GM21515 (cell line): ENCODE measurements around the gene LRRC7.
"Not testable (repeated sequence)": the region's sequence is repeated elsewhere in the genome, so short reads cannot be mapped to it uniquely, and the experiment has no call there.

Experiments used
- ATAC-seq: cut with Tn5 transposase; IDR thresholded peaks from one replicate; pipeline ENCODE4 v1.9.1; 2021; ENCODE audit not compliant: unreplicated experiment

Gene LRRC7

DNA sequence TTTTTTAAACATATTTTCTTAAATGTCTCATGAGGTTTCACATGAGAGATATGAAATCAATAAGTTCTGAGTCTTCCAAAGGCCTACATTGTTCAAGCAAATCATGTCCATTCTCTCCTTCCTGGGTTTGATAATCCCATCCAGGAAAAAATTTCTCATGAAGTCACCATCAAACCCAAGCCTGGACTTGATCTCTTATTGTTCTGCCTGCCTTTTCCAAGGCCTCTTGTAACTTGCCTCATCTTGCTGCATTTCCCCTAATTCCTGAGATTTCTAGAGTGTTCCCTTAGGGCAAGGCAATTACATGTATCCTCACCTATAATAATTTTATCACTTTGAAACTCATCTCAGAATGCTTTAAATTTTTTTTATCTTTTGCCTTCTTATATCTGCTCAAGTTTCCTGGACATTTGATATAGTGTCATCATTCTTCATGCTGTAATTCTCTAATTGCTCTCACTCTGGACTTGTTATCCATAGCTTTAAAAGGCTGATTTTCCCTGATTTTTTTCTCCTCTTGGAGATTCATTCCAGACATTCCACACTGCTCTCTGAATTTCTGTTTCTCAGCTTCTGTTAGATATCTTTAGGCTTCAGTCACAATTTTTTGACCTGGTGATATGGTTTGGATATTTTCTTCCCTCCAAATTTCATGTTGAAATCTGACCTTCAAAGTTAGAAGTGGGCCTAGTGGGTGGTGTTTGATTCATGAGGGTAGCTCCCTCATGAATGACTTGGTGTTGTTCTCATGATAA, 126.4 kb downstream of the LRRC7 start:
- ATAC-seq, result no peak

GRCh38 chr1:69697340-69697739, 129.6 kb downstream of the LRRC7 start:
- ATAC-seq, result no peak

DNA sequence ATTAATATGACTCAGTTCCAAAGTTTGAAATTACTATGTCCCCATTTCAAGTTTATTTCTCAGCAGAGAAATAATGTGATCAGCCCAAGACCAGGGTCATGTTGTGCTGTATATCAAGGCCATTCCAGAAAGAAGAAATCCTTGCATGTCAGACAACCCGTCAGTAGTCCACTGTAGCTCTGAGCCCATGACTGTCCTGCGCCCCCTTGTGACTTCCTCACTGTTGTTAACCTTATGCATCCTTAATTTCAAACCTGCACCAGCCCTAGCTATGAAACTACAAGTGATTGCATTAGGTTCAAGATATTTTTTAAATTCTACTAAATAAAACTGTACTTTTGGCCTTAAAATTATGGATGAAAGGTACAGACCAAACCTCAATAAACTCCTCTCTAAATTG, 133.0 kb downstream of the LRRC7 start:
- ATAC-seq, result no peak

DNA sequence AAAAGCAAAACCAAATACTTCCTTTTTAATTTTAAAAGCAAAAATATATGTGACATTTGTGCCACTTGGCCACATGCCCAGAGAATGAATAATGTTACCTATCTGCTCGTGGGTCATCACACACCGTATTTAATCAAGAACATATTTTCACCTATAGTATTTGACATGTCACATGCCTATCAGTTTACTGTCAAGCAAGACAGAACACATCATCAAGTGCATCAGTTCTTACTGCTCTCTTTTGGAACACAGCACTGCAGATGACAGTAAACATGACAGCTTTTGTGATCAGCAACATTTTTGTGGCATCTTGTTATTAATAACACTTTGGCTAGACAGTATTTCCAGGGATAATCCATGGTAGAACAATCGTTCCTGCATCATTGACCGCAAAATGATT, 134.4 kb downstream of the LRRC7 start:
- ATAC-seq, result no peak

DNA sequence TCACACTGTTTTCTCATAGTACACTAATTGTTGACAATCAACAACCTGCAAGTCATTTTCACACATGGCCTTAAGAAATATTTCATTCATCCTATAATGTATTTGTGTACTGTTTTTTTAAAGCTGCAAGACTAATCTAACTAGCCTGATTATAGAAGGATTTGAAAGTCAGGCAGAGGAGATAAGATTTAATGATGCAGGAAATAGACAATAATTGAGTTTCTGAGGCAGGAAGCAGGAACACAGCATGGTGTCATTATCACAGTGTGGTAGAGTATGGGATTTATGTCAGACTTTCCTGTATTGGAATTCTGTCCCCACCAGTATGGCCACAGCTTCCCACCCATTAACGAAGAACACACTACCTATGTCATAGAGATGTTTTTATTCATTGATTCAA, 138.8 kb downstream of the LRRC7 start:
- ATAC-seq, result no peak

DNA sequence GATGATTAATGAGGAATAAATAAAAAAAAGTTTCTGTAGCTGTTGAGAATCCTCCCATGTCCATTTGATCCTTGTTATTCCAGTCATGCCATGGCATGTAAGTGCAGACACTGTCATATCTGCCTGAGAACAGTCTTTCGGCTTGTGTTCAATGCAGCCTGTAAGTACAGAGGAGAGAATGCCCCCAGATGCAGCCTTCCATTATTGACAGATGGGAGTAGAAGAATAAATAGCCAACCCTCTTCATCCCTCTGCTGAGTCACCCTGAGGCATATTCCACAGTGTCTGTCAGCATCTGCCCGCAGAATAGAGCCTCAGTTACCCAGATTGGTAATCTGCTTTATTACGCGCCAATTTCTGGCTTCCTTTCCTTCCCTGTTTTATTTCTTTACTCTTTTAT, 139.4 kb downstream of the LRRC7 start:
- ATAC-seq, result no peak

GRCh38 chr1:69710484-69711189, 142.9 kb downstream of the LRRC7 start:
- ATAC-seq, result no peak

- no peak for ATAC-seq
These were observed 143.6 kb downstream of the LRRC7 start for GRCh38 chr1:69711190-69711930.

GRCh38 chr1:69717834-69718233, 150.1 kb downstream of the LRRC7 start:
- ATAC-seq, result not testable (repeated sequence)

GRCh38 chr1:69728206-69728605, 160.5 kb downstream of the LRRC7 start:
- no peak for ATAC-seq

GRCh38 chr1:69733061-69733460, 165.3 kb downstream of the LRRC7 start:
- ATAC-seq, result no peak

DNA sequence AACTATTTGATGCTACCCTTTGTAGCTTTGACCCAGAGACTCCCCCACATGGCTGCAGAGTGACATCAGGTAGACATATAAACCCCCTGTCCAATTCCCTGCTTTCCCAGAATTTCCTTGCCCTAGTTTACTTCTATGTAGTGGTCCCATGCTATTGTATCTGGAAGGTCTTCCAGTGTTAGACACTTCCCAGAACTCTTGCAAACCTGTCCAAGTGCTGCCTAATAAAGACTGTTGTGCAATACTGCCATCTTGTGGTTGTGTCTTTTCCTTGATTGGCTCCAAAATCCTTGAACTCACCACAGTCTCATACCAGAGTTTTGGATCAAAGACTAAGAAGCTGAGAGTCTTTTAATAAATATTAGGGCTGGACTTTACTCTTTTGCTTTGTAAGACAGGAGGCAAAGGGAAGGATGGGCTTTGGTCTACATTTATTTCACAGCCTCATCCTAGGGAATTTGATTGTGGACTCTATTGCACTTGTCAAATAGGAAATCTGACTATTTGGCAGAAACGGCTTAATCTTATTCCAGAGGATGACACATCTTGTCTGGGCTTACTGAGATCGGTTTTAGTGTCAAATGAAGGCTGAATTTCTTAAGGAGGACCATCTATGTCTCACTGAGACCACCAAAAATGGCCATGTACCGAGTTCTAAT, 169.9 kb downstream of the LRRC7 start:
- ATAC-seq, result peak; percentile 76

DNA sequence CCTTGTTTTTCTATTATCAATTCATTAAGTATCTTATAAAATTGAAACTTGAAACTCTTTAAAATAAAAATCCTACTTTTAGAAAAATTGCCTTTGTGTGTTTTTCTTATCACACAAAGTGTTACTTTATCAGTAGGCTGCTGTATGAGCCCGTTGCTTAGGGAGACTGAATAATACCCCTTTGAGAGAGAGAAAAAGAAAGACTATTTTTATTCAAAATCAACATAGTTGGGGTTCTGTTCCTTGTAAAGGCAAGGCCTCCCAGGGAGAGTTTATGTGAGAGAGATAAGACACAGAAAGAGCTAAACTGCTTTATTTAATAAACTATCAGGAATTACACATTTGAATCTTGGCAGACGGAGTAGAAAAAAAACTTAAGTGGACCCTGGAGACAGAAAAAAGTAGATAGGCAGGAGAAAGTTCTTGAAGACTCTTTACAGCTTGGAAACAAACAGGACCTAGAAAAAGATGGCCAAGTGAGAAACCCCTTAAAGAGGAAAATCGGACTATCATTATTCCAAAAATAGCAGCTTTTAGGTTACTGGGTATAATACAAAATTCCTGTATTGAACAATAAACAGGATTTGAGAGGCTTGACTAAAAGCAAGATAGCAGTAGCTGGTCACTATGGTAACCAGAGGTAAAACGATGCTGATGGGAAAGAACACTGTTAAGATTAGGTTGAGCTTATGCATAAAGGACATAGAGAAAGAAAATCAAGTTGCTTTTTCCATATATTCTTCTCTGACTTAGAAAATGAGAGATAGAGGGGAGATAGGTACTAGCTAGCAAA, 170.9 kb downstream of the LRRC7 start:
- ATAC-seq, result no peak

- no peak for ATAC-seq
These were observed 171.5 kb downstream of the LRRC7 start for GRCh38 chr1:69739251-69739605.

GRCh38 chr1:69743146-69743545, 175.4 kb downstream of the LRRC7 start:
- ATAC-seq, result no peak

DNA sequence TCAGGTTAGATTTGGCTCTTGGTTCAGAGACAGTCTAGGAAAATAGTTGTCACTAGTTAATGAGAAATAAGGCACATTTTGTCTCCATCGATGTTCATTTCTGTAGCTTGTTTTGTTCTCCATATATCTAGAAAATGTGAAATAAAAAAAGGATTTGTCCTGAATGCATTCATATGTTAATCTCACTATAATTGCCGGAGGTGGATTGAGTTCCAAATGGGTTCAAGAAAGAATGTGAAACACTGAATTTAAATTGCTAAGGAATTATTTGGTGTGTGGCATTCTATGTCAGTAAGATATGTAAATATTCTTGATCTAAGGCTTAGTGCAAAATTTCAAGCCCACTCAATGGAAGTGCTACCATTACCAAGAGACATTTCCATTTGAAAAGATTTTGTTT, 176.7 kb downstream of the LRRC7 start:
- no peak for ATAC-seq

DNA sequence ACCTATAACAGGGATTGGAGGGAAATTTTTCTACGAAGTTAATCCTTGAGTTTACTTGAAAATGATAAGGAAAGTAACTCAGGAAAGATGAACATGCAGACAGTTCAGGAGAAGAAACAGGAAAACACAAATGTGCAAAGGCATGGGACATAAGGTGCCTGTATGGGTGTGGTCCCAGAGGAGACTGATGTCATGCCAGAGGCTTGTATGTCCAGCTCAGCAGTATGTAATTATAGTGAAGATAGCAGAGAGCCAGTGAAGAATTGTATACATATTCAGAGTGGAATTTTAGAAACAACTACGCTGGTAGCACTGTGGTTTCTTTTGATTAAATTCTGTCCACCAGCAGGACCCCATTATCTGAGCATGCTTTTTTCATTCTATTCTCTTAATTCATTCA, 179.5 kb downstream of the LRRC7 start:
- ATAC-seq, result no peak

DNA sequence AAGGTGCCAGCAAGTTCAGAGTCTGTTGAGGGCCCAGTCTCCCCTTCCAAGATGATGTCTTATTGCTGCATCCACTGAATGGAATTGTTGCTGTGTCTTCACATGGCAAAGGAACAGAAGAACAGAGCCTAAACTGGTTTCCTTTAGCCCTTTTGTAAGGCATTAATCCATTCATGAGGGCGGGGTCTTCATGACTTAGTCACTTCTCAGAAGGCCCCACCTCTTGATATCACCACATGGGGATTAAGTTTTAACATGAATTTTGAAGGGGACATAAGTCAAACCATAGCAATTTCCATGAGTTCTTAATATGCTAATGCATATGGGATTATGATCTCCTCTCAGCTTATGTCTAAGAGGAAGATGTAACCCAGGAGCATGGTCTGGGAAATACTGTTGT, 182.9 kb downstream of the LRRC7 start:
- no peak for ATAC-seq

- no peak for ATAC-seq
These were observed 185.1 kb downstream of the LRRC7 start for GRCh38 chr1:69752831-69753230.

DNA sequence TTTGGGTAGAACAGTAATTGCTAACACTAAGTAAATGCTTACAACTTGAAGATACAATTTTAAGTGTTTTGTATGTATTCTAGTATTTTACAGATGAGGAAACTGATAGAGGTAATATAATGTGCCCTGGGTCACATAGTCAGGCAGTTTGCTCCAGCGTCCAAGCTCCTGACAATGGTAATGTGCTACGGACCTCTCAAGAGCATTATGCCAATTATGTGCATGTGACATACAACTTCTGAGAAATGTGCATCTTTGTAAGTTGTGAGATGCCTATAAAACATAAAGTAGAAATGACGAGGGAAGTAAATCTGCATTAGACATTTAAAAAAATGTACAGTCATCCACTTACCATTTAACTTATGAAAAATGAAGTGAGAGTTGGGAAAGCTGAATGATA, 186.8 kb downstream of the LRRC7 start:
- no peak for ATAC-seq

GRCh38 chr1:69755647-69756046, 187.9 kb downstream of the LRRC7 start:
- no peak for ATAC-seq
